ENCODE data around the gene THRA.

Gene THRA

GRCh38 chr17:40087903-40088718 is 25.3 kb downstream of the THRA start:
- Histone ChIP-seq H3K4me3 (no peak overlapping the region), H3K9ac (peak overlapping the region in 4 of 11 experiments; percentile 4 to 26 (median 15); a peak in 2 of 22 replicates), H3K27ac (peak overlapping the region in 2 of 11 experiments; percentile 13 to 18; a peak in 2 of 22 replicates), H4K20me1 (no peaks in the 10 kb centered on the region), H3K4me1 (peaks cover 41 to 47% (median 43%) of the 10 kb centered on the region in 10 experiments), H3K27me3 (no peaks in the 10 kb centered on the region), H3K9me3 (replicated peaks in 1 of 11) (no peaks in the 10 kb centered on the region), H3K4me2 (no peak overlapping the region), H3K36me3 (peaks cover 37 to 67% (median 52%) of the 10 kb centered on the region in 11 experiments)
- TF ChIP-seq Cebpa-rat (IDR thresholded peaks at IDR 0.05) = no peak

- no peak for TF ChIP-seq Cebpa-rat (IDR thresholded peaks at IDR 0.05)
- peak overlapping the region in 10 of 11 experiments; percentile 13 to 62 (median 48); a peak in 17 of 22 replicates for H3K9ac ChIP-seq
- H3K36me3 ChIP-seq = peaks cover 30 to 67% (median 52%) of the 10 kb centered on the region in 11 experiments
- peaks cover 0 to 2% (median 0%) of the 10 kb centered on the region in 11 experiments; a peak in 1 of 22 replicates for H4K20me1 ChIP-seq
- H3K4me2 ChIP-seq = peak overlapping the region; percentile 74 to 100 (median 95)
- H3K27me3 ChIP-seq = no peaks in the 10 kb centered on the region
- no peak overlapping the region for H3K4me3 ChIP-seq
- H3K4me1 ChIP-seq = peaks cover 53 to 59% (median 54%) of the 10 kb centered on the region in 10 experiments
- no peaks in the 10 kb centered on the region for H3K9me3 ChIP-seq (replicated peaks in 1 of 11)
- peak overlapping the region in 10 of 11 experiments; percentile 24 to 73 (median 54); a peak in 17 of 22 replicates for H3K27ac ChIP-seq
Measured at GRCh38 chr17:40089077-40089895, 26.5 kb downstream of the THRA start.

- H4K20me1 ChIP-seq = peaks cover 0 to 7% (median 0%) of the 10 kb centered on the region in 11 experiments; a peak in 1 of 22 replicates
- H3K27me3 ChIP-seq = no peaks in the 10 kb centered on the region
- peak overlapping the region in 8 of 11 experiments; percentile 24 to 73 (median 49); a peak in 14 of 22 replicates for H3K27ac ChIP-seq
- no peaks in the 10 kb centered on the region for H3K9me3 ChIP-seq (replicated peaks in 1 of 11)
- H3K9ac ChIP-seq = peak overlapping the region in 9 of 11 experiments; percentile 13 to 62 (median 50); a peak in 14 of 22 replicates
- peaks cover 23 to 66% (median 49%) of the 10 kb centered on the region in 11 experiments for H3K36me3 ChIP-seq
- no peak overlapping the region; a peak in 2 of 20 replicates for H3K4me3 ChIP-seq
- no peak for TF ChIP-seq Cebpa-rat (IDR thresholded peaks at IDR 0.05)
- peaks cover 65 to 71% (median 66%) of the 10 kb centered on the region in 10 experiments for H3K4me1 ChIP-seq
- peak overlapping the region; percentile 74 to 100 (median 95) for H3K4me2 ChIP-seq
Measured at GRCh38 chr17:40090237-40091119, 27.7 kb downstream of the THRA start.

- Histone ChIP-seq H3K4me3 (peak overlapping the region in 1 of 10 experiments; percentile 47; a peak in 2 of 20 replicates), H3K36me3 (peaks cover 12 to 60% (median 38%) of the 10 kb centered on the region in 11 experiments), H3K27me3 (no peaks in the 10 kb centered on the region), H3K27ac (peak overlapping the region in 8 of 11 experiments; percentile 42 to 98 (median 92); a peak in 10 of 22 replicates), H4K20me1 (peaks cover 0 to 7% (median 0%) of the 10 kb centered on the region in 11 experiments; a peak in 1 of 22 replicates), H3K9me3 (replicated peaks in 1 of 11) (no peaks in the 10 kb centered on the region), H3K4me2 (peak overlapping the region; percentile 87 to 100 (median 96)), H3K4me1 (peaks cover 74 to 81% (median 75%) of the 10 kb centered on the region in 10 experiments), H3K9ac (peak overlapping the region in 6 of 11 experiments; percentile 21 to 88 (median 64); a peak in 10 of 22 replicates)
- no peak for TF ChIP-seq Cebpa-rat (IDR thresholded peaks at IDR 0.05)
Measured at GRCh38 chr17:40091691-40092397, 29.1 kb downstream of the THRA start.

GRCh38 chr17:40092581-40092980 is 29.8 kb downstream of the THRA start:
- Histone ChIP-seq H3K4me2 (peak overlapping the region; percentile 87 to 100 (median 96)), H3K27me3 (no peaks in the 10 kb centered on the region), H3K4me3 (peak overlapping the region in 7 of 10 experiments; percentile 15 to 48 (median 28); a peak in 10 of 20 replicates), H3K27ac (peak overlapping the region in 10 of 11 experiments; percentile 55 to 98 (median 92); a peak in 21 of 22 replicates), H3K9me3 (replicated peaks in 1 of 11) (no peaks in the 10 kb centered on the region), H3K4me1 (peaks cover 81 to 88% (median 83%) of the 10 kb centered on the region in 10 experiments), H3K36me3 (peaks cover 5 to 57% (median 37%) of the 10 kb centered on the region in 11 experiments; a peak in 21 of 22 replicates), H4K20me1 (peaks cover 0 to 7% (median 0%) of the 10 kb centered on the region in 11 experiments; a peak in 1 of 22 replicates), H3K9ac (peak overlapping the region; percentile 48 to 88 (median 65); a peak in 20 of 22 replicates)
- no peak for TF ChIP-seq Cebpa-rat (IDR thresholded peaks at IDR 0.05)

- H3K36me3 ChIP-seq = peaks cover 0 to 52% (median 32%) of the 10 kb centered on the region in 11 experiments; a peak in 21 of 22 replicates
Measured at GRCh38 chr17:40093005-40093579, 30.3 kb downstream of the THRA start.

More at GRCh38 chr17:40093005-40093579, 30.3 kb downstream of the THRA start:
- Histone ChIP-seq H3K9me3 (replicated peaks in 1 of 11) (no peaks in the 10 kb centered on the region), H3K4me2 (peak overlapping the region; percentile 87 to 100 (median 96)), H3K9ac (peak overlapping the region; percentile 48 to 88 (median 65); a peak in 20 of 22 replicates), H3K27ac (peak overlapping the region in 10 of 11 experiments; percentile 55 to 98 (median 92); a peak in 21 of 22 replicates), H4K20me1 (peaks cover 0 to 7% (median 0%) of the 10 kb centered on the region in 11 experiments; a peak in 1 of 22 replicates), H3K4me3 (peak overlapping the region in 9 of 10 experiments; percentile 0 to 48 (median 28); a peak in 14 of 20 replicates), H3K4me1 (peaks cover 86 to 93% (median 88%) of the 10 kb centered on the region in 10 experiments), H3K27me3 (no peaks in the 10 kb centered on the region)
- no peak for TF ChIP-seq Cebpa-rat (IDR thresholded peaks at IDR 0.05)

All from BLaER1 treated with 17β-estradiol and CSF1 and Interleukin-3, amounts not matched to agents 10 nM and 100 nM (cell line).